GM18951 (cell line): ENCODE results near the gene YIPF3.

Source experiments
- POLR2A ChIP-seq: IDR thresholded peaks from 4 replicates; pipeline ENCODE4 v1.6.1; 2011; ENCODE audit warnings: mild to moderate bottlenecking; ENCODE audit not compliant: insufficient read length, insufficient read depth; ENCODE audit errors: extremely low read depth
- in situ Hi-C: fragments of 300-500 bp; cut with MboI; formaldehyde crosslinking; loops from one replicate; pipeline ENCODE4 v1.12.0; 2022; ENCODE audit warnings: low sequenced_read_pairs, mixed read lengths, inconsistent platforms; ENCODE audit not compliant: unreplicated experiment

The YIPF3 gene

DNA sequence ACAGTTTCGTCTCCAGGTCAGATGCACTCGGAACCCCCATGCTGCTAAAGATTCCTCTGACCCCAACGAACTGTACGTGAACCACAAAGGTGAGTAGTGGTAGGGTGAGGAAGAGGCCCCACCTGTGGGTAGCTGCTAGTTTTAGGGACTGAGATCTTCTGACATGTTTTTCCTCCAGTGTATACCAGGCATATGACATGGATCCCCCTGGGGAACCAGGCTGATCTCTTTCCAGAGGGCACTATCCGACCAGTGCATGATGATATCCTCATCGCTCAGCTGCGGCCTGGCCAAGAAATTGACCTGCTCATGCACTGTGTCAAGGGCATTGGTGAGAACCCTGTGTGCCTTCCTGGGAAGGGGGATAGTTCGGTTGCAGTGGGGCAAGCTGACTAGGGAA lies 3.4 kb upstream of the YIPF3 start:
- no peak for TF ChIP-seq POLR2A
- in situ Hi-C loops = no loop called here

DNA sequence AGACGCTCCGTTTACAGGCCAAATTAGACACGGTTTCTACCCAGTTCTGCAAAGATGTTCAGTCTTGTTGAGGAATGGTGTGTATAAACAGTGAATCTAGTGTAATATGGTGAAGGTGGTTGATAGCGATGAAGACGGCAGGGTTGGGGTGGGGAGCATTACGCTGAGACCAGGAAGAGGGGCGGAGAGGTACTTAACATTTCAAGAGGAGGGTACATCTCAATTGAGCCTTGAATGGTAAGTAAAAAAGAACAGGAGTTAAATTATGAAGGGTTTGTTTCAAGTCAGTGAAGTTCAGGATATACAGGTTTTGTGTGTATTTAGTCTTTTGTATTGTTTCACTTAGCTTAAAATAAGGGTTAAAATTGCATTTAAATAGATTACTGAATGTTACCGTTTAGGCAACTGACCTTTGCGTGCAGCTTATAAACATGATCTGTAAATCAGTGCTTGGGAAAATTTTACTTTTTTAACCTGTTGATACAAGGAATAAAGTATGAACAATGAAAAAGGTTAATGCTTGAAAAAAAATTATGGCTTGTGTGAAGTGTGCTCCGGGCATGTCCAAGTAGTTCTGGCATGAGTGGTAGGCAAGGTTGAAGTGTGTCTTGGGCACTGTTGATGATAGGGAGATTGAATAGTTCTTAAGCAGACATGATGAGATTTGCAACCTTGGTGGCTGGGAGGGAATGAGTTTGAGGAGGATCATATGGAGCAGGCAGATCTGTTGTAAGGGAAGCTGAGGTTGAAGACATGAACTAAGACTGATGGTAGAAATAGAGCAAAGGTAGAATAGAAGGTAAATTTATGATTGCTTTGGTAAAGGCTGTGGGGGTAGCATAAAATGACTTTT lies 1.0 kb upstream of the YIPF3 start:
- in situ Hi-C loops = no loop called here
- TF ChIP-seq POLR2A = no peak

DNA sequence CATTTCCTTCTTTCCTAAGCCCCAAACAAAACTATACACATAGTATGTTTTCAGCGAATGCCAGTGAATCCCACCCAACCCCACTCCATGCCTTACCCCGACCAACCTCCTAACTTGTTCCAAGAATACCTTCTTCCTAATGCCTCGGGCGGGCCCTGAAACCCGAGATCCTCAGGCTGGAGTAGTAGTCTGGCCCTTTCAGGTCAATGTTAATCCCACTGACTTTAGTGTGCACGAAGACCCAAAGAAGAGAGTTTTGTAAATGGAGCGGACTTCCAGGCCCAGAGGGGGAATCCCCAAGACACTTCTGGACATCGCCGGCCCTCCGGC lies 394 bp downstream of the YIPF3 start:
- in situ Hi-C loops = no loop called here
- TF ChIP-seq POLR2A = no peak

DNA sequence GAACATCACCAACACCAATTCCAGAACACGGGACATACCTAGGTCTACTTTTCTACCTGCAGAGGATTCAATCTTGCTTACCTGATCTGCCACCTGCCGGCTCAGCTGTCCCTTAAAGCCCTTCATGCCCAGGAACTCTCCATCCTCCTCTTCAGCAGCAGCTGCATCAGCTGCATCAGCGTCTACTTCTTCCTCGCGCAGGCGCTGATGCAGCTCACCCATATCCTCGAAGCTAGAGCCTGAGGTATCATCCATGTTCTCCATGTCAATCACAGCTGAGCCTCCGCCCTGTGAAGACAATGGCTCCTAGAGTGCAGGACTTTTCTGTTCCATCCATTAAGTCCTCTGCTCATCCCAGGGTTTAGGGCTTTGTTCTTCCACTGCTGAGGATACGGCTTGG lies 918 bp downstream of the YIPF3 start:
- in situ Hi-C loops = no loop called here
- no peak for TF ChIP-seq POLR2A

DNA sequence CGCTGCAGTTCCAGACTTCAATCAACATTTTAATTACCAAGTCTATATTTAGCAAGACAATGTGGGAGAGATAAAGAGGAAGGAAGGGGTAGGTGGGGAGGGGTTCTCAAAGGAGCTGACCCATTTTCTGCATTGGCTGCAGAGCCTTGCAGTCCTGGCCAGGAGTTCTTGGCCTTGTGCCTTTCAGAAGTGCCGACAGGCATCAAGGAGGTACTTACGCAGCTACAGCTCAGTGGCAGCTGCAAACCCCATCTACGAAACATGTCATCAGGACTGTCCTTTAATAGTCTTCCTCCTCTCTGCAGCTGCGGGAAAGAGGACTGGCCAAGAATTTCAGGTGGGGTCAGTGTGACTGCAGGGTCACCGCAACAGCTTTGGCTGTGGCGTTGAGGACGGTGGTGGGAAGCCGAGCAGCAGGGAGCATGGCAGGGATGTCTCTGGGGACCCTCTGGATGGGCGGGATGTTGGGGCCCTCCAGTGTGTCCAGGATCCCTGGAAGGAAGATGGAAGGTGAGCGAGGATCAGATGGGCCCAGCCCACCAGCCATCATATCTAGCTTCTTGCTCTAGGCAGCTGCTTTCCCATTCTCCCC lies 4.8 kb downstream of the YIPF3 start:
- TF ChIP-seq POLR2A = no peak
- in situ Hi-C loops = no loop called here

DNA sequence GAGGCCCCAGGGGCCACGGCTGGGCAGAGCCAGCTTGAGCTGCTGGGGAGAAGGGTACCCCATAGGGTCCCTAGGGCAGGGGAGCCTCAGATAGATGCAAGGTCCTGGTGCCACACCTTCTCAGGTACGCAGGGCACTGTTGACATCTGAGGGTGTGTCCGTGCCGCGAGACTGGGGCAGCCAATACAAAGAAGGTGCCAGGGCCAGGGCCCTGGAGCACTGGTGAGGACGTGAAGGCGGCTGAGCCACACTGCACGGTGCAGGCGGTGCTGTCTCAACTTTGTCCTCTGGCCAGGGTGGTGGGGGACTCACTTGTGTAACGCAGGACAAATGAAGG lies 5.9 kb downstream of the YIPF3 start:
- in situ Hi-C loops = no loop called here
- TF ChIP-seq POLR2A = no peak

DNA sequence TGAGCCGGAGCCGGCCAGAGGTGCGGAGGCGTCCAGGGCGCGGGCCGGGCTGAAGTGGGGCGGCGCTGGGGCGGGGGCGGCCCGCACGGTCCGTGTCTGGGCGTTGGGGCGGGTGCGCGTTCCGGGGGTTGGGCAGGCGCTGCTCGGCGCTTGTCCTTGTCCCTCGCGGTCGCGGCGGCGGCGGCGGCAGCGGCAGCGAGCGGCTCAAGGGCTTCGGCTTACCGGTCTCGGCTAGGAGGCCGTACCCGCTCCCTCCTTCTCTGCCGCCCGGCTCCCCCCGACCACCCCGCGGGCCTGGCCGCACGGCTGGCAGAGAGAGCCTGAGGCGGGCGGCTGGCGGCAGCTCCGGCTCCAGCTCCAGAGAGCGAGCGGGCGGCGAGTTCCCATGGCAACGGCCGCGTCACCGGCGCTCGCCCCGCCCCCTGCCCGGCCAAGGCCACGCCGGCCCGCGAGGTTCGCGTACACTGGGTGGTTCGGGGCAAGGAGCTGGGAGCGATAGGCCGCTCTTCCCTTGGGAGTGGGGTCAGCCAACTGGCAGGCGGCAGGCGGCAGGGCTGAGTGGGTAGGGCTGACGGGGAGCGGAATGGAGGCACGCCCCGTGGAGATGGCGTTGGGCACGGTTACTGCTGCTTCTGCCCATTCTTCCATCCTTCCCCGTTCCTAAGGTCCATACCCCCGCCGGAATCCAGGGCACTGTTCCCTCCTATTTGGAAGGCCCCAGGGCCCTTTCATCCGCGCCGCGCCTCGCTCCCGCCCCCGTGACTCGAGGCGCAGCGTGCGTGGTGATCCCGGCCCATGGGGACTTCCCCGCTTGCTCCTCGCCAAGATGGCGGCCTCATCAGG lies 6.5 kb downstream of the YIPF3 start, which contains the start of gene LRRC73:
TSS of gene LRRC73 (minus strand) at position 363 of the 843 bp plus-strand sequence. CDS start 561 bp downstream, outside the sequence.
- no peak for TF ChIP-seq POLR2A

DNA sequence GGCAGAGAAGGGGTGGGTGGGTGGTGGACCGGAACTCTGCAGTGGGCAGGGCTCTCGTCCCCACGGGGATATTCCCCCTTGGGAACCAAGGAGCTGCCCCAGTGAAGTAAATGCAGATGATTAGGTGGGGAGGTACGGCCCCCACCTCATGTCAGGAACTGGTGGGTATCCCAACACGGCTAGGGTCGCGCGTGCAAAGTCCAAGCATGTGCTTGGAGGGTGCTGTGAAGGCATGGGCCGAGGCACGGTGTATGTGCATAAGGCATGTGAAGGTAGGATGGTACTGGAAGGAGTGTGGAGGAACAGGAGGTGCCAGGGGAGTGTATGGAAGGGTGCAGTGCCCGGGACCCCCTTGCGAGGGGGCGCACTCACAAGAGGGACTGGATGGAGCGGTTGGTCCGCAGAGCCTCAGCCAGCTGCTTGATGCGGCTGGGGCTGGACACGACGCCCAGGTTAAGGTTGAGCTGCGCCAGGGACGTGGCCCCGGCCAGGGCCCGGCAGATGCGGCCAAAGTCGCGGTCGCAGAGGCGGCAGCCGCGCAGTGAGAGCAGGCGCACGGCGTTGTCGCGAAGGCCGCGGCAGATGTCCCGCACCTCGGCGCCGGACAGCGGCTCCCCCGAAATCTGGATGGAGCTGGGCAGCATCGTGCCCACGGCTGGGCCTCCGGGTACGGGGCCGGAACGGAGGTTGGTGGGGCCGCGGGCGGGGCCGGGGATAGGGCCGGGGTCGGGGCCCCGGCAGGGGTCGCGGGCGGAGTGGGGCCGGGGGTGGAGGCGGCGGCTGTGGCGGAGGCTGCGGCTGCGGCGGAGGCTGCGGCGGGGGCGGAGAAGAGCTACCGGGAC lies 7.4 kb downstream of the YIPF3 start:
- in situ Hi-C loops = loop anchor here (10.0 kb wide), 2 partner anchors 55 to 255 kb away; partner anchors contain the start of gene DLK2
- no peak for TF ChIP-seq POLR2A

More for the DNA sequence above, 6.5 kb downstream of the YIPF3 start, which contains the start of gene LRRC73:
- in situ Hi-C loops = loop anchor here (10.0 kb wide), 2 partner anchors 55 to 255 kb away; partner anchors contain the start of gene DLK2

DNA sequence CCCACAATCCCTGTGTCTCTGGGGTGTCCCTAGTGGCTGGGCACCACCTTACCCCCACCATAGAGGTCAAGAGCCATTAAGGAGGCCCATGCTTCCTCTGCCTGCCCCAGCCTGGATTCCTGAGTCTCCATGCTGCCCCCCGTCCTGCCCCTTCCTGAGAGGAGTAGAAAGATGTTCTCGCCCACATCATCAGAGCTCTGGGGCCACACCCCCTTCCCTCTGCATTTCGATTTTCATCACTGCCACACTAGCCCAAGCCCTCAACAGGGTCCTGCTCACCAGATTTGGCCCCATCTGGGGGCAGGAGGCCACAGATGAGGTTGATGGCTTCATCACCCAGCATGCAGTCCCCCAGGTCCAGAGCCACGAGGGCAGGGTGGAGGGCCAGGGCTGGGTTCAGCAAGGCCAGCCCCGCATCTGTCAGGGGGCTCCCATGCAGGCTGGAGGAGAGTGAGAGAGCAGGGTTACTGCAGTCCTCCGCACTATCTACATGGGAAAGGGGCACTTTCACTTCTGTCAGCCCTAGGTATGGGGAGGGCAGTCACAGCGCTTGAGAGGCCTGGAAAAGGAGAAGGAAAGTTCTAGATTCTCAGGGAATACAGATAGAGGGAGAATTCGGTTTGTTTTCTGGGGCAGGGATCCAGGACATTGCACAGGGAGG lies 8.1 kb downstream of the YIPF3 start:
- in situ Hi-C loops = loop anchor here (10.0 kb wide), 2 partner anchors 54 to 254 kb away; partner anchors contain the start of gene DLK2

DNA sequence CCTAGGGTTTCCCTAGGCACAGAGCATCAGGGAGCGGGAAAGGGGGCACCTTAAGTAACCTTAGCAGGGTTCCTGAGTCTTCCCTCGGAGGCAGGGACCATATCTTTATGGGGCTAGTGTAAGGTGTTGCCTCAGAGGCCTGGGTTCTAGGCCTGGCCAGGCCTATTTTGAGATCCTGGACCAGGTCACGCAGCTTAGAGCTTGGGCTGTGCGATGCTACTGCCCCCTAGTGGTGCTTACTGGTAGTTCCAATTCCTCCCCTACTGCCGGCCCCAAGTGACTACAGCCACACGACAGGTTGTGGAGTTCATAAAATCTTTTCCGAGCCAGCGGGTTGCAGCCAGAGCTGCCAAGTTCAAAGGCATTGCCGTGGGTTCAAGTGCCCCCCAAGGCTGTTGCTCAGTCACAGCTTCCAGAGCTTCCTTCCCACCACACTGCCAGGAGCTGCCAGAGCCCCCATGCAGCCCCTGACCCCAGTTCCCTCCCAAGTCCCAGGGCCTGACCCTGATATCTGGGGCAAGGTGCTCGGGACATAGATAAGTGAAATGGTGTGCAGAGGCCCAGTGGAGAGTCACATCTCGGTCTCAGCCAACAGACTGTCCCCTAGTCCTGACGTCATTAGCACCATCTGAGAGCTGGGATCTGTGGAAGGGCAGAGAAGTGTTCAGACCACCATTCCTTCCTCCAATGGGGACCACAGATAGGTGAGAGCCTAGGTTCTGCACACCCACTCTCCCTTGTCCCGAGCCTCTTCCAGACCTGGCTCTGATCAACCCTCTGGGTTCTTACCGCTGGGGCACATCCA lies 9.9 kb downstream of the YIPF3 start:
- in situ Hi-C loops = loop anchor here (10.0 kb wide), 2 partner anchors 52 to 252 kb away; partner anchors contain the start of gene DLK2
- TF ChIP-seq POLR2A = no peak

More for the DNA sequence above, 8.1 kb downstream of the YIPF3 start:
- no peak for TF ChIP-seq POLR2A

DNA sequence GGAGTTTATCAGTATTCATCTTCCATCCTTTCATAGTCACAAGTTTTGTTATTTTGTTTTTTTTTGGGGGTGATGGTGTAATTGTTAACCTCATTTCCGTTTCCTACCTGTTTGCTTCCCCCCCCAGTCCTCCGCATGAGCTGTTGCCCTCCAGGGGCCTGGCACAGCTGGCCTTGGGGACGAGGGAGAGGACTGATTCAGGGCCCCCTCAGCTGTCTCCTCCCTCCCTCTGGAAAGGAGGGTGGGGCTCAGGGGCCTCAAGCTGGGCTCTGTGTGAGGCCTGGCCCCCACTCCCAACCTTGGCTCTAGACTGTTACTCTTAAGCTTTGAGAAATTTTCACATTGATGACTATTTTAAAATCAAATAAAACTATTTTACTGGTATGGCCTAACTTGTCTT lies 10.6 kb downstream of the YIPF3 start:
- no peak for TF ChIP-seq POLR2A
- in situ Hi-C loops = loop anchor here (10.0 kb wide), 2 partner anchors 51 to 251 kb away; partner anchors contain the start of gene DLK2
